ENCODE data around the gene LPP. TPM values are rescaled to one million over a fixed set of nuclear protein-coding genes. Genes with fewer than 3 reads are reported as not detected.

Gene LPP
- total RNA-seq, 4 donors from 2014 or later, result 183 to 293 (median 242) TPM

GRCh38 chr3:188305220-188305619 lies 151.3 kb downstream of the LPP start:
- no peaks in the 10 kb centered on the region for H3K36me3 ChIP-seq
- DNase-seq (ENCODE audit: low spot score in 2 of 2), result no peak
- H3K4me3 ChIP-seq, result no peak overlapping the region
- peaks cover 0 to 37% (median 16%) of the 10 kb centered on the region in 4 donors for H3K4me1 ChIP-seq
- no peaks in the 10 kb centered on the region for H3K9me3 ChIP-seq
- H3K27me3 ChIP-seq, result no peaks in the 10 kb centered on the region
- H3K27ac ChIP-seq, result peak overlapping the region in 1 of 4 donors; percentile 57
- TF ChIP-seq EP300 (IDR thresholded peaks at IDR 0.05) (no peak), POLR2A (IDR thresholded peaks at IDR 0.05) (no peak), CTCF (IDR thresholded peaks at IDR 0.05) (no peak)
- WGBS, 2 donors, result 97 to 99% methylated on average over 2 of the region's 2 CpGs

DNA sequence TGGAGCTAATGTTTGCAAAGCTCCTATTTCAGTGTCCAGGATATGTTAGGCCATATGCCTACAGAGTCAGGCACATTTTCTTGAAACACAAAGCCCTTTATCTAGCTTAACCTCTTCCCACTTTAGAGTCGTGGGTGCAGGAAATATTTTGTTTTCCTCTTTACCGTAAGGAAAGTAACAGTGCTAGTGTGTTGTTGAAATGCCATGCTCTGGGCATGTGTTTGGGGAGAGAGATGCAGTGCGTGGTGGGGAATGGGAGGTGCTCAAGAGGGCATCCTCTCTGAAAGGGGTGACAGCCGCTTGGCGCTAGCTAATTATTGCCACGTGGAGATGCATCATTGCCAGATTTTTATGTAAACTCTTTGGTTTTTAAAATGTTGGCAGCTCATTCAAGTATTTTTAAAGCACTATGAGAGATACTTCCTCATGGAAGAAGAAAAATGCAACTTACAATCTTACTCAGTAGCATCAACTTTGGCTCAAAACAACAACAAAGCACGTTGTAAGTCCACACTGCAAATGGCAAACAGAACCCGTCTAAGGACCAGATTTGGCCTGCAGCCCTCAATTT lies 152.6 kb downstream of the LPP start:
- Histone ChIP-seq H3K27me3 (no peaks in the 10 kb centered on the region), H3K36me3 (no peaks in the 10 kb centered on the region), H3K4me3 (no peak overlapping the region), H3K4me1 (peaks cover 0 to 41% (median 20%) of the 10 kb centered on the region in 4 donors), H3K9me3 (no peaks in the 10 kb centered on the region), H3K27ac (peak overlapping the region in 2 of 4 donors; percentile 5 to 57)
- TF ChIP-seq CTCF (IDR thresholded peaks at IDR 0.05), result no peak
- peak in 1 of 2 donors; percentile 80 for TF ChIP-seq EP300 (IDR thresholded peaks at IDR 0.05)
- WGBS, 2 donors, result 29 to 38% methylated on average over 8 of the region's 8 CpGs
- DNase-seq (ENCODE audit: low spot score in 2 of 2), result no peak

DNA sequence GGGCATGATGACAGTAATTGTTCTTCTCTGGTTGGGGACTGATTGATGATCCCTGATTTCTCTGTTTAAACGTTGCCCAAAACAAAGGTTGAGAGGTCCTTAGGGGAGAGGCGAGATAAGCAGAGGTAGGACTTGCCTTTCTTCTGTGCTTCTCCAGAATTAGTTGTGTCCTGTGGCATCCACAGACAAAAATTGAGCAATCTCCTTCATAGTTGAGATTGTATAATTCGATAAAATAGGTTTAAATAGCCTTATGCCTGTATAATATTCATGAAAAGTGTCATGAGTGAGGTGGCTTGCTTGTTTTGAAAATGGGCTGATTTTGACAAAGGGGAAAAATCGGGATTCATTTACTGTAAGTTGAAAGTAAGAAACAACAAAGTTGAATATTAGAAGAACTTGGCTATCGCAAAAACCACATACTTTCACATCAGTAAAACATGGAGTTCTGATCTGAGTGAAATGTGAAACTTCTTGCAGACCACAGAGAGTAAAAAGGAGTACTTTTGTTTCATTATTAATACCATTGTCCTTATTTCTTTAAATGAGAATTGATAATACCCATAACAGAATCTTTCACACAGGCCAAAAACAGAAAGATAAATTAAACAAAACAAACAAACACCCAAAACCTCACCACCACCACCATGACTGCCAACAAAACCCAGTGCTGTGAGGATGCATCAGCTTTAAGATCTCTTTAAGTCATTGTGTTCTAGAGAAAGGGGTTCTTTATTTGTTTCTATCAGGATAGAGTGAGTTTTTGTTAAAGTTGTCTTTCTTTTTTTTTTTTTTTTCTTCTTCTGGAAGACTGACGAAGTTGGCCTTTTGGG lies 155.7 kb downstream of the LPP start:
- H3K4me1 ChIP-seq, result peaks cover 0 to 21% (median 11%) of the 10 kb centered on the region in 4 donors

GRCh38 chr3:188310270-188310710 lies 156.3 kb downstream of the LPP start:
- Histone ChIP-seq H3K27me3 (no peaks in the 10 kb centered on the region), H3K36me3 (peaks cover 0 to 7% (median 0%) of the 10 kb centered on the region in 3 donors), H3K9me3 (no peaks in the 10 kb centered on the region), H3K4me3 (no peak overlapping the region), H3K27ac (no peak overlapping the region), H3K4me1 (peaks cover 0 to 19% (median 11%) of the 10 kb centered on the region in 4 donors)
- no peak for TF ChIP-seq POLR2A (IDR thresholded peaks at IDR 0.05)
- no peak for TF ChIP-seq CTCF (IDR thresholded peaks at IDR 0.05)
- TF ChIP-seq EP300 (IDR thresholded peaks at IDR 0.05), result no peak
- WGBS, 2 donors, result 83 to 91% methylated on average over 2 of the region's 2 CpGs
- DNase-seq (ENCODE audit: low spot score in 2 of 2), result no peak

More for the DNA sequence above, 155.7 kb downstream of the LPP start:
- 68 to 75% methylated on average over 6 of the region's 6 CpGs for WGBS, 2 donors
- H3K9me3 ChIP-seq, result no peaks in the 10 kb centered on the region
- TF ChIP-seq EP300 (IDR thresholded peaks at IDR 0.05) (no peak), POLR2A (IDR thresholded peaks at IDR 0.05) (no peak), CTCF (IDR thresholded peaks at IDR 0.05) (no peak)
- no peaks in the 10 kb centered on the region for H3K27me3 ChIP-seq
- peak overlapping the region in 1 of 4 donors; percentile 9 for H3K27ac ChIP-seq
- peaks cover 0 to 7% (median 0%) of the 10 kb centered on the region in 3 donors for H3K36me3 ChIP-seq
- DNase-seq (ENCODE audit: low spot score in 2 of 2), result no peak
- H3K4me3 ChIP-seq, result no peak overlapping the region

DNA sequence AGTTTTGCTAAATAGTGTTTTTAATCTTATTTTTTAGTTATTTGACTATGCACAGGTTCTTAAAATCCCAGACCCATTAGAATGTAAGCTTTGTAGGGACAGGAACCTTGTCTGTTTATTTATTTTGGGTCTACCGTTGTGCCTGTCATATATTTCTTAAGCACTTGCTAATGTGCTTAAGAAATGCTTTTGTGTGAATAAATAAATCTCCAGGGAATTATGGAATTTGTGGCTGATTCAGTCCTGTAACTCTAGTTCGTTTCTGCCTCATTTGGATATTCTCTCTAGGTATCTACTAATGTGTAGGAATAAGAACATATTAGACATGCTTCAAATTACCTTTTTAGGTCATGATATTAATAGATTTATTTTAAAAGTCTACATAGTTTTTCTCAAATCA lies 161.6 kb downstream of the LPP start:
- H3K27me3 ChIP-seq, result no peaks in the 10 kb centered on the region
- TF ChIP-seq POLR2A (IDR thresholded peaks at IDR 0.05) (no peak), CTCF (IDR thresholded peaks at IDR 0.05) (no peak), EP300 (IDR thresholded peaks at IDR 0.05) (no peak)
- no peak overlapping the region for H3K27ac ChIP-seq
- peaks cover 0 to 27% (median 5%) of the 10 kb centered on the region in 4 donors for H3K4me1 ChIP-seq
- WGBS, 2 donors, result 63 to 67% methylated on average over 2 of the region's 2 CpGs
- DNase-seq (ENCODE audit: low spot score in 2 of 2), result no peak
- peaks cover 0 to 7% (median 0%) of the 10 kb centered on the region in 3 donors for H3K36me3 ChIP-seq
- no peaks in the 10 kb centered on the region for H3K9me3 ChIP-seq
- no peak overlapping the region for H3K4me3 ChIP-seq

Data from tibial nerve (tissue), 4 donors.